Putamen (tissue), 1 donor: ENCODE measurements around the gene IL1A.
"Not testable (repeated sequence)": the region's sequence is repeated elsewhere in the genome, so short reads cannot be mapped to it uniquely, and the experiment has no call there.

ENCODE experiments used
- DNase-seq: peaks from one replicate; pipeline ENCODE4 v3.0.0-alpha.2; 2016; ENCODE audit warnings: low spot score

The IL1A gene

DNA sequence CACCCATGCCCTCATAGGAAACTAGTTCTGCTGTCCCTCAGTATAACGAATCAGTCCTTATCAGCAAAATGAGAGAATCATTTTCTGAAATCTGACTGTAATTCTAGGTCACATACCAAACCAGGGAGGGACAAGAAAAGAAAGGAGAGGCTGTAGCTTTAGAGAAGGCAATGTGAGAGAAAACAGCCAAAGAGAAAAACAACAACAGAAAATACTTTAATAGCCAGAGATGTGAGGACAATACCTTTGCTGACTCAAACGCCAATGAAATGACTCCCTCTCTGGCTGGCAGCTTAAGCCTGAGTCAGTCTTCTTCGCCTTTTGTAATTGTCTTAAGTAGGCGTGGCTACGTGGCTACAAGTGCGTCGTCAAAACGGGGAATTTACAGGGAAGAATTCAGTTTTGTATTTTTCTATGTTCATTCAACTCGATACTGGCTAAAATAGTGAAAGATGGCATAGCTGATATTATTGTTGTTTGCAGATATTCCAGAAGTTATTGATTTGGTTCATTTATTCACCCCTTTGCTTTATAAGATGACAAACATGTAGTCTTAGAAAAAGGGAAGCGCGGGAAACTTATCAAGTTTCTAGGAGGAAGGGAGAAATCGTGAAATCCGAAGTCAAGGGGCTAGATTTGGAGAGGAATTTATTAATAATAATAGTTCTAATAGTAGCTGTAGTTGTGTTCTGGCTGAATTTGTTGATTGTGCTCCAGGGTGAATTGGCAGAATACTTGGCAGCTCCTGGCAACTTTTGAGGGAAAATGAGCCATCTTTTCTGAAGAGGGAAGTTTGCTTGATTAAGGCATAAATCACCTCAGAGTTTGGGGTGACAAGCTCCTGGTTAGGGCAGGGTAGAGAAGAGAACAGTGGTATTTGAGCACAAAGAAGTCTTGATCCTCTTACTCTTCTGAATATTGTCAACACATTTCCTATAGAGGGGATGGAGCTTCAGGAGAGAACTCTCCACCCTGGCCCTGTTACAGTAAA lies at the start of gene IL1A:
TSS of gene IL1A (minus strand) at position 295 of the 991 bp plus-strand sequence. CDS start 723 bp downstream, outside the sequence.
- no peak for DNase-seq

- no peak for DNase-seq
Observed at GRCh38 chr2:112833976-112834375, 49.7 kb upstream of the IL1A start.

- DNase-seq = not testable (repeated sequence)
Observed at GRCh38 chr2:112833639-112833931, 49.3 kb upstream of the IL1A start.

DNA sequence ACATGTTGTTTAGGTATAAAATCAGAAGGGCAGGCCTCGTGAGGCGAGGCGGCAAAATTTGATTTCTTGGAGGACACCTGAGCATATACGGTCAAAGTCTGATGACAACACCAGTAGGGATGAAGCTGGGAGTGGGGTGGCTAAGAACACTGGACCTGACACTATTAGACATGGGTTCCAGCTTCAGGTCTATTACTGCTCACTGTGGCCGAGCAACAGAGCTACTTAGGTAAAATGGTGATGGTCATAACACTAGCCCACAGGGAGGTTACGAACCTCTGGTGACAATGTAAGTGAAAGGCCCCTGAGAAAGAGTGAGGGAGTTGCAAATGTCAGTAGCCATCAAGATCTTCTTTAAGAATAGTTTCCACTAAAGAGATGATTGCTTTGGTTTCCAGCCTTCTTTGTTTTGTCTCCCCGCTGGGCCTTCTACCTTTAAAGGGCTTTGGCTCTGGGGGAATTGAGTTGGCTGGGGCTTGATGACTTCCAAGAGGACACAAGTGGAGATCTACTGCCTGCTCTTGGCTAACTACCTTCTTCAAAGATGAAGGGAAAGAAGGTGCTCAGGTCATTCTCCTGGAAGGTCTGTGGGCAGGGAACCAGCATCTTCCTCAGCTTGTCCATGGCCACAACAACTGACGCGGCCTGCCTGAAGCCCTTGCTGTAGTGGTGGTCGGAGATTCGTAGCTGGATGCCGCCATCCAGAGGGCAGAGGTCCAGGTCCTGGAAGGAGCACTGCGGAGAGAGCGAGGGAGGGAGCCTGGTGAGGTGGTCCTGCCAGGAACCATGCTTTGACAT lies 48.7 kb upstream of the IL1A start:
- DNase-seq = no peak

DNA sequence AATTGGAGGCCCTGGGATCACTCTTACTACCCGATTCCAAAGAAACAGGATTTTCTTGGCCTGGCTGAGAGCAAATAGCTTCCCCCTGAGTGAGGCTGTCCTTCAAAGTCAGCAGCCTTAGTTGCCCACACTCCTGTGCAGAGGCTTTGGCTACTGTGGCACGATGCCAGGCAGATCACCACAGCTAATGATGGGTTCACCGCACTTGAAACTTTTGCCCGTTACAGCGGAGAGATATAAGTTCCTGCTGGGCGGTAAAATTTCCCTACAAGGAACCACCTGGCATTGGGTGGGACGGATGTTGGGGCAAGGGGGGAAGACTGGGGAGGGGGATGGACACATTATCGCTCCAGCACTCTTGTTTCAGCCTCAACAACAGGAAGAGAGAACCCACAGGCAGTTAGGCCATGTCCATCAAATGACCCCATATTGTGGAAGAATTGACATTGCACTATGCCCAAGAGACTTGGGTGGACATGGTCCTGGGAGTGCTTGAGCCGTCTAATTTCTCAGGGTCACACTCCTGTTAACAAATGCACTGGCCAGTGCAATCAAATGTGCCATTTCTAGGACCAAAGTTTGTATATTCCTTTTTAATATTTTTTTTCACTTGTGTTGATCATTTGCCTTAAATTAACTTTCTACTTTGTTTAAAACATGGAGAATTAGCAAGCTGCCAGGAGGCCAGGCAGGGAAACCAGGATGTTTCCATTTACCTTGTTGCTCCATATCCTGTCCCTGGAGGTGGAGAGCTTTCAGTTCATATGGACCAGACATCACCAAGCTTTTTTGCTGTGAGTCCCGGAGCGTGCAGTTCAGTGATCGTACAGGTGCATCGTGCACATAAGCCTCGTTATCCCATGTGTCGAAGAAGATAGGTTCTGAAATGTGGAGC lies 47.9 kb upstream of the IL1A start:
- no peak for DNase-seq

DNA sequence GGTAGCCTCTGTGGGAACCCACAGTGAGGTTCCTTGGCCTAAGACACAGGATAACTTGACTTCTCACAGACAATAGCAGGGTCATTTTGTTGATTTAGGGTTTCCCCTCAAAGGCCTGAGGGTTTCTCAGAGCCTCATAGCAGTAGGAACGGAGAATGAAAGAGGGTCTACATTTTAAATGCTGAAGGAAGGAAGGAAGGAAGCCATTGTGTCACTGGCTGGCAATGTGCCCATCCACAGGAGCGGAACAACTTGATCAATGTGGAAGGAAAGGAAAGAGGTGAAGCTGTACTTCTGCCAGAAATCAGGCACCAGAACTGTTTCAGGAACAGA lies 47.2 kb upstream of the IL1A start:
- DNase-seq = no peak

DNA sequence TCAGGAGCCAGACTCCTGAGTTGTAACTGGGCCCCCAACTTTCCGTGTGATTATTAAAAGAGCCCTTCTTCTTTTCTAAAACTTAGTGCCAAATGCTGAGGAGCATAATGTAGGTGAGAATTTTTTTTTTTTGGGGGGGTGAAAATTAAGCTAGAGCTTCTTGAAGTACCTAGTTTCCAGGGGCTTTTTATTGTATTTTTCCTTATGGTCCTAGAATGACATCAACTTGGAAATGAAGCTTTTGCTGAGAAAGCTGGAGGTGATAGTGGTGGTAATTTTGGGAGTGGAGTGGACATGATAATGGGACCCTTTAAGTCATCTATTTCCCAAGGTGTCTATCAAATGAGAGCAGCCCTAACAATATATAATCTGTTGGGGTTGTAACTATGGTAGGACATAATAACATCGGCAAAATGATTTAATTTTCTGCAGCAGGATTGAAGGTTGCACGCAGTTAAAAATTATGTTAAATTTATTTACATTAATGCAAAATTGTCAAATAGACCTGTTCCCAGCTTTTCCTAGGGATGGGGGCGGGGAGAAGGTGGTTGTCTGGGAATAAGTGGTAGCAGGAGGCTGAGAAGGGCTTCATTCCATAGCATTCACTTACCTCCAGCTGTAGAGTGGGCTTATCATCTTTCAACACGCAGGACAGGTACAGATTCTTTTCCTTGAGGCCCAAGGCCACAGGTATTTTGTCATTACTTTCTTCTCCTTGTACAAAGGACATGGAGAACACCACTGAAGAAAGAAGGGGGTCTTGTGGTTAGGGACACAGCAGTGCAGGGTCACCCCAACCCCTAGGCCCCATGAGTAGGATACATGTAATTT lies 46.6 kb upstream of the IL1A start:
- no peak for DNase-seq

- DNase-seq = no peak
Observed at GRCh38 chr2:112829961-112830681, 45.8 kb upstream of the IL1A start.

DNA sequence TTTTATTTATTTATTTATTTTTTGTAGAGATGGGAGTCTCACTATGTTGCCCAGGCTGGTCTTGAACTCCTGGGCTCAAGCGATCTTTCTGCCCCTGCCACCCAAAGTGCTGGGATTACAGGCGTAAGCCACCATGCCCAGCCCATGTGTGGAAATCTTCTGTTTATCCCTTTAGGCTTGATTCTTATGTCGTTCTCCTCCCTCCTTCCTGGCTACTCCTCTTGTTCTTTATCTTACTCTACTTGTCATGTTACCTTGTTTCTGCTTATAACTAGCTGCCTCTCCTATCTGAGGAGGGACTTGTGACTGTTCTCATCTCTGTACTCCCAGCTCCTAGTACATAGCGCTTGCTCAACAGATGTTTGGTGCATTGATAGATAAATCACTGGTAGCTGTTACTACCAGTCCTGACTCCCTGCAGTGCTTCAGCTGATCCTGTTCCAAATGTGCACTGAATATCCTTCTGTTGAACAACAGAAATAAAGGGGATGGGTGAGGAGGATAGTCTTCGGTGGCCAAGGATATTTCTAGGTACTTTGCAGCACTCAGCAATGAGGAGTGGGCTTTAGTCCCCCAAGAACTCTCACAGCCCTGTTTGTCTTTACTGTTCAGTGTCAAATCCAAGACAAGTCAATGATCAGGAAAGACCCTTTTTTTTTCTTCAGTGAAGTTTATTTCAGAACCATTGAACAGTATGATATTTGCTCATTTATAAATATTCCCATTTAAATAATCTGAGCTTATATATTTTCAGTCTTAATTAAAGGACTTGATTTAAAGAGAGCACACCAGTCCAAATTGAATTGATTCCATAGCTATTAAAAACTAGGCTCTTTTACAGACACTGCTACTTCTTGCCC lies 45.0 kb upstream of the IL1A start:
- no peak for DNase-seq

DNA sequence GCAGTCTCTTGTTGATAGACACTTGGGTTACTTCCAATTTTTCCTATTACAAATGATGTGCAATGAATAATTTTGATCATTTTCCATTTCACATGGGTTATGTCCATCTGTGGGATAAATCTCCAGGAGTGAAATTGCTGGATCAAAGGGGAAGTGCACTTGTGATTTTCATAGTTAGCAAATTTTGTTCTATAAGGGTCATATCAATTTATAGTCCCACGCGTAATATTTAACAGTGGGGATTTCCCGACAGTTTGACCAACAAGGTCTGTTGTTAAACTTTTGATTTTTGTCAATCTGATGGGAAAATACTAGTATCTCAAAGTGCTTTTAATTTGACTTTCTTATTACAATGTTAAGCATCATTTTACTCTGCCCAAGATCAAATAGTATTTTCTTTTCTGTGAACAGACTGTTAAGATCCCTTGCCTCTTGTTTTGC lies 44.0 kb upstream of the IL1A start:
- no peak for DNase-seq

DNA sequence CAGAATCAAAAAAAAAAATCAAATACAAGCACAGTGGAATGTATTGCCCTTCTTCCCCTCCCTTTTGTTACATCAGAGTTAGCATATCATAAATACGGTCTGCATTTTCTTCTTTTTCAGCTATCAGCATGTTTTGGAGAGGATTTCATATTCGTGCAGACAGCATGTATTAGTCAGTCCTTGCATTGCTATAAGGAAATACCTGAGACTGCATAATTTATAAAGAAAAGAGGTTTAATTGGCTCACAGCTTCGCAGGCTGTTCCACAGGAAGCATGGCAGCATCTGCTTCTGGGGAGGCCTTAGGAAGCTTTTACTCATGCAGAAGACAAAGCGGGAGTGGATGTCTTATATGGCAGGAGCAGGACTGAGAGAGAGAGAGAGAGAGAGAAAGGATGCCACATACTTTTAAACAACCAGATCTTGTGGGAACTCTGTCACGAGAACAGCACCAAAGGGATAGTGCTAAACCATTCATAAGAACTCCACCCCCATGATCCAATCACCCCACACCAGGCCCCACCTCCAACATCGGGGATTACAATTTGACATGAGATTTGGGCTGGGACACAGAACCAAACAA lies 43.4 kb upstream of the IL1A start:
- no peak for DNase-seq

DNA sequence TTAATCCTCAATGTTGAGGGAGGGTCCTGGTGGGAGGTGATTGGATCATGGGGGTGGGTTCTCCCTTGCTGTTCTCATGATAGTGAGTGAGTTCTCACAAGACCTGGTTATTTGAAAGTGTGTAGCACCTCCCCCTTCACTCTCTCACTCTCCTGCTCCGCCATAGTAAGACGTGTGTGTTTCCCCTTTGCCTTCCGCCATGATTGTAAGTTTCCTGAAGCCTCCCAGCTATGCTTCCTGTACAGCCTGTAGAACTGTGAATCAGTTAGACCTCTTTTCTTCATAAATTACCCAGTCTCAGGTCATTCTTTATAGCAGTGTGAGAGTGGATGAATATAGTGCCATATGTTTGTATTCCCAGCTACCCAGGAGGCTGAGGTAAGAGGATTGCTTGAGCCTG lies 42.7 kb upstream of the IL1A start:
- DNase-seq = no peak

DNA sequence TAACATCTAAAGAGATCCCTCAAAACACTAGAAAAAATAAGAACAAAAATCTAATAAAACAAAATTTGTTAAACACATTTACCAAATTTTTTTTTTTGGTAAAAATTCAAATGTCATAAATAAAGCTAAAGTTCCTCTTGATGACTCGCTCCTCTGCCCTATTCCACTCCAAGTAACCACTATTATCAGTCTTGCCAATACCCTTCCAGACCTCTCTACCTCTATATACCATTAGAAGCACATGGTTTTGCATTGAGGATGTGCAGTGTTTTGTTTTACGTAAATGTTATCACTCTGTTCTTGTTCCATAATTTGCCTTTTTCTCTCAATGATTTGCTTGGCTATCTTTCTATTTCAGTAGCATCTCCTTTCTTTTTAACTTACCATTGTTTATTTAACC lies 41.4 kb upstream of the IL1A start:
- DNase-seq = no peak

DNA sequence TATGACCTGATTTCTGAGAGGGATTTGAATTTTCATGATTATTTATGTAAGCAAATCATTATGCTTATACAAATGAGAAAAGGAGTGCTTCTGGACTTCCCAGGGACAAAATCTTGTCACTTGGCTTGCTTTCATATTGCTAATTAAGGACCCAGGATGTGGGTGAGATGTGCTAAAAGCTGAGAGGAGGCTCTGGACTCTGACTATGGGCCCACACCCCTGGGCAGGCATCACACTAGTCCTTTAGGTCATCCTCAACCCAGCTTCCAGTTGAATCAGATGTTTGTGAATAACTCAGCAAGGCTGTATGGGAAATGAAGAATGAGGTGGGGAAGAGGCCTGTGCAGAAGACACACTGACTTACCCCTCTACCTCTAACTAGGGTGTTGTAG lies 40.4 kb upstream of the IL1A start:
- DNase-seq = no peak

DNA sequence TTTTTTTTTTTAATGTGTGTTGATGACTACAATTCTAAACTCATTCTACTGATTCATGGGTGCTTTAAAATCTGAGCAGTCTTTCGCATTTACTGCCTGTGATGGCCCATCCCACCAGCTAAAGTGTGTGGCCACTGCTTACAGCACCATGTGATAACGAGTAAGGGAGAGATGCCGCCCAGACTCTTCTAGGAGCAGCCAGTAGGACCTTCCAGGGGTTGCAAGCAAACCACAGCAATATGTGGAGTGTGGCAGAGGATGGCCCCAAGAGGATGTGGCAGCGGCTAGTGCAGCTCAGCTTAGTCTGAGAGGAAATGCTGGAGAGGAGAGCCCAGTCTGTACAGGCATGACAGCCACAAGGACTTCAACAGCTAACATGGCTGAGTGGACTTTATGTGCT lies 37.4 kb upstream of the IL1A start:
- no peak for DNase-seq

DNA sequence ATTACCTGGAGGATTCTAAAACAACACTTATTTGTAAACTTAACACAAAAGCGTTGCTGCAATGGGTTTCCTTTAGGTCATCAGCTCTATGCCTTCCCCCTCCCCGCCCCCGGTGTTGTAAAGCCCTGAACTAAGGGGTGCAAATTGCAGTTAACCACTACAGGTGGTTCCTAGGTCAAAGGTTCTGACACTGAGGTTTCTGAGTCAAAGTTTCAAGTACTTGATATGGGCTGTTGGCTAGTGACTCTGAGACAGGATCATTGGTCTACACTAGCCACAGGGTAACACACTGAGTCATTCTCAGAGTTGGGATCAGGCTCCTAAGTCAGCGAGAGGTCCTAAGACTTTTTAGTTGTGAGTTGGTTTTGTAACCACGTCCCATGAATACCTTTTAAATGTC lies 36.8 kb upstream of the IL1A start:
- no peak for DNase-seq

- no peak for DNase-seq
Observed at GRCh38 chr2:112820343-112820742, 36.0 kb upstream of the IL1A start.

DNA sequence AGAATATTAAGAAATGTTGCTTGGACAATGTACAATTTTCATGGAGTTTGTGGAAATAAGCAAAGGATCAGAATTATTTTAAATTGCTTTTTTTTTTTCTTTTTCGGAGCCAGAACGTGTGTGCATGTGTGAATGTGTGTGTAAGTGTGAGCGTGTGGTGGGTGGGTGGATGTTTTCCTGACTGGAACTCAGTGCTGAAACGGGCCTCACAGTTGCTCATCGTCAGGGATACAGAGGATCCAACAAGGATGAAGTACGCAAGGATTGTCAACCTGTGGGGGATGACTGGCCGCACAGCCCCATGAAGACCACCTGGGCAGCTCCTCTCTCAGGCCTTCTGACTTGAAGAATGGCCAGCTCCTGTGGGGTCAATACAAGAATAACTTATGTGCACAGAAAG lies 34.8 kb upstream of the IL1A start:
- DNase-seq = no peak
